Right atrium auricular region (tissue), 2 donors: ENCODE data around the gene CYP4X1. TPM values are rescaled to one million over a fixed set of nuclear protein-coding genes. Genes with fewer than 3 reads are reported as not detected.
"Not testable (repeated sequence)": the region's sequence is repeated elsewhere in the genome, so short reads cannot be mapped to it uniquely, and the experiment has no call there.

ENCODE experiments used
- DNase-seq: peaks from one replicate; pipeline ENCODE4 v3.0.0-alpha.2; 2019; ENCODE audit warnings: low spot score
- H3K27ac ChIP-seq, 2 donors: fragments of 200-600 bp; sonication (generic); 1 replicate in 1 of 2; 2 replicates in 1 of 2; pipeline ENCODE4 v1.5.1; 2016 to 2019
- H3K27me3 ChIP-seq, 2 donors: fragments of 200-600 bp; sonication (generic); one replicate each; pipeline versions ENCODE4 v1.5.1 to v1.6.0; 2017 to 2019
- H3K36me3 ChIP-seq: fragments of 200-600 bp; sonication (generic); one replicate; pipeline ENCODE4 v1.5.1; 2016
- H3K4me1 ChIP-seq, 2 donors: fragments of 200-600 bp; sonication (generic); one replicate each; pipeline versions ENCODE4 v1.5.1 to v1.6.0; 2017 to 2019
- H3K4me3 ChIP-seq, 2 donors: fragments of 200-600 bp; sonication (generic); 1 replicate in 1 of 2; 2 replicates in 1 of 2; pipeline ENCODE4 v1.5.1; 2017 to 2019; ENCODE audit warnings: mild to moderate bottlenecking in 1 of 2, moderate library complexity in 1 of 2
- H3K9me3 ChIP-seq, 2 donors: fragments of 200-600 bp; sonication (generic); one replicate each; pipeline ENCODE4 v1.5.1; 2019
- CTCF ChIP-seq, 2 donors: fragments of 200-600 bp; sonication (generic); IDR thresholded peaks; one replicate each; pipeline ENCODE4 v1.5.1; 2019; ENCODE audit warnings: antibody characterized with exemption in 2 of 2
- total RNA-seq, 2 donors: library from RNA; depleted of rRNA; stranded (reverse); fragments of >200 nt; gene quantifications; one replicate each; pipeline ENCODE4 v1.1.0, GENCODE V29; 2016

Gene CYP4X1
- total RNA-seq, 2 donors from 2014 or later: 2.2 to 3.5 TPM

GRCh38 chr1:47059376-47059775, 35.9 kb downstream of the CYP4X1 start:
- no peaks in the 10 kb centered on the region for H3K36me3 ChIP-seq
- H3K27ac ChIP-seq: no peak overlapping the region
- no peaks in the 10 kb centered on the region for H3K27me3 ChIP-seq
- no peaks in the 10 kb centered on the region for H3K4me1 ChIP-seq
- DNase-seq: no peak
- no peak for TF ChIP-seq CTCF (IDR thresholded peaks at IDR 0.05)
- peaks cover 0 to 25% of the 10 kb centered on the region in 2 donors for H3K9me3 ChIP-seq
- no peak overlapping the region for H3K4me3 ChIP-seq

GRCh38 chr1:47067097-47067594, 43.7 kb downstream of the CYP4X1 start, which contains the start of gene CYP4Z1:
Gene CYP4Z1, plus strand, starts transcription at chr1:47067231. Its CDS starts 260 bp downstream, at chr1:47067491.
- no peak for TF ChIP-seq CTCF (IDR thresholded peaks at IDR 0.05)
- H3K27ac ChIP-seq: no peak within 1 kb of the TSS

GRCh38 chr1:47069080-47069479, 45.6 kb downstream of the CYP4X1 start:
- DNase-seq, H3K9me3 ChIP-seq, H3K4me1 ChIP-seq, H3K36me3 ChIP-seq, H3K27ac ChIP-seq, H3K27me3 ChIP-seq, H3K4me3 ChIP-seq: not testable (repeated sequence)

More at GRCh38 chr1:47067097-47067594, 43.7 kb downstream of the CYP4X1 start, which contains the start of gene CYP4Z1:
- Histone ChIP-seq H3K36me3 (no peaks in the 10 kb centered on the region), H3K4me1 (no peaks in the 10 kb centered on the region), H3K27me3 (no peaks in the 10 kb centered on the region), H3K4me3 (no peak within 1 kb of the TSS), H3K9me3 (peaks cover 0 to 3% of the 10 kb centered on the region in 2 donors)
- no peak for DNase-seq

- not testable (repeated sequence) for H3K4me3 ChIP-seq, H3K27me3 ChIP-seq, DNase-seq, H3K9me3 ChIP-seq, H3K36me3 ChIP-seq, H3K4me1 ChIP-seq, H3K27ac ChIP-seq
Measured at GRCh38 chr1:47069509-47069908, 46.0 kb downstream of the CYP4X1 start.

- not testable (repeated sequence) for H3K4me1 ChIP-seq, H3K36me3 ChIP-seq, H3K27ac ChIP-seq, H3K27me3 ChIP-seq, H3K4me3 ChIP-seq, DNase-seq, H3K9me3 ChIP-seq
- peak; percentile 52 to 61 for TF ChIP-seq CTCF (IDR thresholded peaks at IDR 0.05)
Measured at GRCh38 chr1:47089356-47089755, 65.9 kb downstream of the CYP4X1 start.

- H3K36me3 ChIP-seq, H3K4me1 ChIP-seq, H3K4me3 ChIP-seq, DNase-seq, H3K27me3 ChIP-seq, H3K27ac ChIP-seq, H3K9me3 ChIP-seq: not testable (repeated sequence)
Measured at GRCh38 chr1:47091476-47091875, 68.0 kb downstream of the CYP4X1 start.

Other genes with a start within 250 kb of the CYP4X1 start
- 10 to 100 TPM; 20.0 to 47.8 TPM for gene CYP4B1, start 224.6 kb upstream of the CYP4X1 start, total RNA-seq
- not detected for gene CYP4A11, start 82.2 kb upstream of the CYP4X1 start, total RNA-seq
- under 1 TPM in 1 of 2 donors, not detected in 1; 0.35 TPM for gene CYP4Z1, start 43.6 kb downstream of the CYP4X1 start, total RNA-seq
- not detected for gene CYP4A22, start 113.8 kb downstream of the CYP4X1 start, total RNA-seq
- 10 to 100 TPM in 1 of 2 donors, 1 to 10 TPM in 1; 3.1 to 10.6 TPM for gene PDZK1IP1, start 166.4 kb downstream of the CYP4X1 start, total RNA-seq
- 1 to 10 TPM; 3.1 to 4.1 TPM for gene TAL1, start 208.6 kb downstream of the CYP4X1 start, total RNA-seq